Measurements from ENCODE around the gene SERTAD2. TPM values are rescaled to one million over a fixed set of nuclear protein-coding genes. Genes with fewer than 3 reads are reported as not detected.
A peak's percentile ranks its signal among the peaks of the same experiment; 100 is the strongest.

The SERTAD2 gene, protein sequence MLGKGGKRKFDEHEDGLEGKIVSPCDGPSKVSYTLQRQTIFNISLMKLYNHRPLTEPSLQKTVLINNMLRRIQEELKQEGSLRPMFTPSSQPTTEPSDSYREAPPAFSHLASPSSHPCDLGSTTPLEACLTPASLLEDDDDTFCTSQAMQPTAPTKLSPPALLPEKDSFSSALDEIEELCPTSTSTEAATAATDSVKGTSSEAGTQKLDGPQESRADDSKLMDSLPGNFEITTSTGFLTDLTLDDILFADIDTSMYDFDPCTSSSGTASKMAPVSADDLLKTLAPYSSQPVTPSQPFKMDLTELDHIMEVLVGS
- 10 to 100 TPM; 15.9 to 18.8 (median 17.4) TPM for total RNA-seq

DNA sequence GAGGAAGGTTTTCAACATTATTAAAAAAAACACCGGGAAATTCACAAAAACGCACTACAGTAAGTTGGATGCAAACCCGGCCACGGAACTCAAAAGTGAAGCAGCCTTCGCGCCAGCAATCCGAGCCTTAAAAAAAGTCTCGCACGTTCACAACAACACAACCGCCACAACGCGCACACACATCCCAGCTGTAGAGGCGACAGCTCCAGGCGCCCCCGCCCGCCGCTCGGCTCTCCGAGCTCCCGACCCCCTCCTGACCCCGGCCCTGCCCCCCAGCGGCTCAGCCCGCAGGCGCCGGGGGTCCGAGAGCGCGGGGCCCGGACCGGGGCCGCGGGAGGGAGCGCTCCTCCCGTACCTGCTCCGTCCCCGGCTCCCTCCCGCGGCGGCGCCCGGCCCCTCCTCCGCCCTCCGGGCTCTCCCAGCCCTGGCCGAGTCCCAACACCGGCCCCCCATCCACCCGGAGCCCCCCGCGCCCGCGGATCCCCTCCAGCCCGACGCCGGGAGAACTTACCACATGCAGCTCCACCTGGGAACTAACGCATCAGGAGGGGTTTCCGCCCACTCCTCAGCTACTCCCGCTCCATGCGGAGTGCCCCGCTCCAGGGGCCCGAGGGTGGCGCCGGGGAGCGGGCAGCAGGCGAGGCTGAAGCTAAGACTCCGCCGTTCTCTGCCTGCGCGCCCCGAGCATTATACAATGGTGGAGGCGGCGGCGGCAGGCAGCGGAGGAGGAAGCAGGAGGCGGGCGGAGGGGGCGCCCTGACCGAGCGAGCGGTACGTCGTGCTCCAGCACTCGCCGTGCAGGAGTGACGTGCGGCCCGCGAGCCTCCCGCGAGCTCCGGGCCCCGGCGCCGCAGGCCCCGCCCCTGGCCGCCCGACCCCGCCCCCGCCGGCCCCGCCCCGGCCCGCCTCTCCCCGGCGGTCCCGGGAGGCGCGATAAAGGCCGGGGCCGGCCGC is at the start of gene SERTAD2:
Gene SERTAD2 (minus strand): TSS at position 805 of the 954 bp plus-strand sequence. CDS start 17,042 bp downstream, outside the sequence.
- WGBS, 2 donors: 0% methylated on average over 30 to 35 of the region's 109 CpGs
- Histone ChIP-seq H3K4me3 (peak within 1 kb of the TSS; percentile 92 to 98 (median 94)), H3K9me3 (no peaks in the 10 kb centered on the region), H3K36me3 (no peaks in the 10 kb centered on the region), H3K27ac (peak within 1 kb of the TSS; percentile 96 to 100 (median 100)), H3K27me3 (no peaks in the 10 kb centered on the region), H3K4me1 (peaks cover 0 to 53% (median 26%) of the 10 kb centered on the region in 4 donors)
- DNase-seq (ENCODE audit: low spot score in 2 of 2): peak; percentile 73 to 76
- TF ChIP-seq EP300 (IDR thresholded peaks at IDR 0.05) (peak in 1 of 2 donors; percentile 95), POLR2A (IDR thresholded peaks at IDR 0.05) (peak in 1 of 2 donors; percentile 89)
- TF ChIP-seq, protein P1, sequence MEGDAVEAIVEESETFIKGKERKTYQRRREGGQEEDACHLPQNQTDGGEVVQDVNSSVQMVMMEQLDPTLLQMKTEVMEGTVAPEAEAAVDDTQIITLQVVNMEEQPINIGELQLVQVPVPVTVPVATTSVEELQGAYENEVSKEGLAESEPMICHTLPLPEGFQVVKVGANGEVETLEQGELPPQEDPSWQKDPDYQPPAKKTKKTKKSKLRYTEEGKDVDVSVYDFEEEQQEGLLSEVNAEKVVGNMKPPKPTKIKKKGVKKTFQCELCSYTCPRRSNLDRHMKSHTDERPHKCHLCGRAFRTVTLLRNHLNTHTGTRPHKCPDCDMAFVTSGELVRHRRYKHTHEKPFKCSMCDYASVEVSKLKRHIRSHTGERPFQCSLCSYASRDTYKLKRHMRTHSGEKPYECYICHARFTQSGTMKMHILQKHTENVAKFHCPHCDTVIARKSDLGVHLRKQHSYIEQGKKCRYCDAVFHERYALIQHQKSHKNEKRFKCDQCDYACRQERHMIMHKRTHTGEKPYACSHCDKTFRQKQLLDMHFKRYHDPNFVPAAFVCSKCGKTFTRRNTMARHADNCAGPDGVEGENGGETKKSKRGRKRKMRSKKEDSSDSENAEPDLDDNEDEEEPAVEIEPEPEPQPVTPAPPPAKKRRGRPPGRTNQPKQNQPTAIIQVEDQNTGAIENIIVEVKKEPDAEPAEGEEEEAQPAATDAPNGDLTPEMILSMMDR (IDR thresholded peaks at IDR 0.05): peak in 2 of 5 experiments; percentile 7 to 26

DNA sequence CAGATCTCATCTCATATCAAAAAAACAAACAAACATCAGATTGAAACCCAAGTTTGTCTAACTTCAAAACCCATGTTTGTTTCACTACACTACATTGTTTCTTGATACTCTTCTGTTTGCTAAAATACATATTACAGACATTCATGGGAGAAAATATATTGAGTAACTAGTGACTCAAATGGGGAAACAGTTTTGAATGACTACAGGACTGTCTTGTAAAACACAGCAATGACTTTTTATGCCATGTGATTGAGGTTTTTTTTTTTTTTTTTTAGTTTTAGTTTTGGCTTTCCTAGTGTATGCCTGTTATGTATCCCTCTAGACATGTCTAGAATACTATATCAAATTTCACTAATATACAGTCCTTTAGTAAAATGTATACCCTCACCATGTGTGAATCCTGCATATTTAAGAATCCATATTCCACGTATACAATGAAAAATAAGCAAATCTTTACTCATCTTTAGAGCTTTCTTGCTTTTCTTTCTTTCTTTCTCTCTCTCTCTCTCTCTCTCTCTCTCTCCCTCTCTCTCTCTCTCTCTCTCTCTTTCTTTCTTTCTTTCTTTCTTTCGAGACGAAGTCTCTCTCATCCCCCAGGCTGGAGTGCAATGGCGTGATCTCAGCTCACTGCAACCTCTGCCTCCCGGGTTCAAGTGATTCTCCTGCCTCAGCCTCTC is 46.6 kb upstream of the SERTAD2 start:
- Histone ChIP-seq H3K4me3 (no peak overlapping the region), H3K27ac (no peak overlapping the region), H3K9me3 (no peaks in the 10 kb centered on the region), H3K36me3 (no peaks in the 10 kb centered on the region), H3K27me3 (no peaks in the 10 kb centered on the region), H3K4me1 (peaks cover 0 to 18% (median 0%) of the 10 kb centered on the region in 4 donors)
- 92 to 99% methylated on average over 5 of the region's 5 CpGs for whole genome bisulfite sequencing, 2 donors
- TF ChIP-seq, protein P1 (IDR thresholded peaks at IDR 0.05): no peak
- no peak for TF ChIP-seq POLR2A (IDR thresholded peaks at IDR 0.05)
- no peak for TF ChIP-seq EP300 (IDR thresholded peaks at IDR 0.05)
- DNase-seq (ENCODE audit: low spot score in 2 of 2): no peak

DNA sequence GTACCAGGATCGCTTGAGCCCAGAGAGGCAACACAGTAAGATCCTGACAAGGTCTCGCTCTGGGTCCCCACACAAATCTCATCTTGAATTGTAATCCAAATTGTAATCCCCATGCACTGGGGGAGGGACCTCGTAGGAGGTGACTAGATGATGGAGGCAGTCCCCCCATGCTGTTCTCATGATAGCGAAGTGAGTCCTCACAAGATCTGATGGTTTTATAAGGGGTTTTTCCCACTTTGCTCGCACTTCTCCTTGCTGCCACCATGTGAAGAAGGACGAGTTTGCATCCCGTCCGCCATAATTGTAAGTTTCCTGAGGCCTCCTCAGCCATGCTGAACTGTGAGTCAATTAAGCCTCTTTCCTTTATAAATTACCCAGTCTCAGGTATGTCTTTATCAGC is 46.0 kb upstream of the SERTAD2 start:
- Histone ChIP-seq H3K27me3 (no peaks in the 10 kb centered on the region), H3K9me3 (no peaks in the 10 kb centered on the region), H3K4me3 (no peak overlapping the region), H3K27ac (peak overlapping the region in 1 of 4 donors; percentile 70), H3K4me1 (peaks cover 0 to 18% (median 0%) of the 10 kb centered on the region in 4 donors), H3K36me3 (no peaks in the 10 kb centered on the region)
- no peak for DNase-seq (ENCODE audit: low spot score in 2 of 2)
- TF ChIP-seq POLR2A (IDR thresholded peaks at IDR 0.05) (no peak), EP300 (IDR thresholded peaks at IDR 0.05) (no peak)
- TF ChIP-seq, protein P1 (IDR thresholded peaks at IDR 0.05): no peak
- 88 to 89% methylated on average over 8 of the region's 8 CpGs for WGBS, 2 donors

DNA sequence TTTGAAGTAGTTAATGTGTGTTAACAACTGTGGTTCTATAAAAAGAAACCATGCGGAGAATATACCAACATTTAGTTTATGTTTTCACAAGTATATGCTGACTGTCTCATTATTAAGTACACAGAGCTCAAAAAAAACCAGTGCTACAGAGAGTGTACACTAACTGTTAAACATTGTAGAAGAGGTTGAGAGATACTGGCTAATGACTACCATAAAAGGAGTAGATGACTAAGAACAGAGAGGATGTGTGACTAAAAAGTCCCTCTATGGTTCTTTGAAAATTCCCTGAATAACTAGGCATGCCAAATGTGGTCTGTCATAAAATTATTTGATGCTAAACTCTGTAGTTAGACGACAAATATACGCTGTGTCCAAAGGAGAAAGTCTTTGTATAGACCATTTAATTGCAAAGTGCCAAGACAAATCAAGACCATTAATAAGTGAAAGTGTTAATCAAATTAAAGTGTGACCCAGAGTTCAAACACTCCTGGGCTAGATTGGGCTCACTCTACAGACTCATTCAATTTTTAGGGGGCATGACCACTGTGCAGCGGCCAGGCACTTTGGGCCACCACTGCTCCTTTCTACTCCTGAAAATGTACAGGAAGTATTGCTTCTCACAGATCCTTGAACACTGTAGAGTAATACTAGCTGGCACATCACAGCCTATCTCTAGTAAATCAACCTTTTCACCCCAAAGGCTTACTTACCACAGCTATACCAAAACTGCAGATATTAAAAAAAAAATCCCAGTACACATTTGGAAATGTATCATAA is 45.1 kb upstream of the SERTAD2 start:
- Histone ChIP-seq H3K36me3 (no peaks in the 10 kb centered on the region), H3K9me3 (no peaks in the 10 kb centered on the region), H3K27me3 (no peaks in the 10 kb centered on the region), H3K4me3 (no peak overlapping the region), H3K4me1 (peaks cover 0 to 18% (median 0%) of the 10 kb centered on the region in 4 donors), H3K27ac (peak overlapping the region in 1 of 4 donors; percentile 70)
- TF ChIP-seq POLR2A (IDR thresholded peaks at IDR 0.05) (no peak), EP300 (IDR thresholded peaks at IDR 0.05) (no peak)
- TF ChIP-seq, protein P1 (IDR thresholded peaks at IDR 0.05): no peak
- 52% methylated on average over 4 of the region's 4 CpGs for WGBS, 2 donors
- DNase-seq (ENCODE audit: low spot score in 2 of 2): no peak
